ENCODE measurements around the gene TMEM272. TPM values are rescaled to one million over a fixed set of nuclear protein-coding genes. Genes with fewer than 3 reads are reported as not detected.

The TMEM272 gene
- total and polyA plus RNA-seq, 2 of the 13 experiments (the other 11 are each of a cell fraction or from before 2014, with no cell fraction given) = 0.37 to 0.62 TPM

- ATAC-seq (no peak), DNase-seq (ENCODE audit: low spot score) (no peak), FAIRE-seq (no peak)
- no peaks in the 10 kb centered on the region for H3K27me3 ChIP-seq (ENCODE audit: control insufficient read depth in 1 of 2, insufficient read depth in 2 of 2, low read length in 2 of 2)
- H3K4me1 ChIP-seq (ENCODE audit: insufficient read depth, low read length) = peaks cover 9% of the 10 kb centered on the region
- H3K27ac ChIP-seq (ENCODE audit: extremely low read length, insufficient read depth, low read length) = no peak overlapping the region
- H3K4me2 ChIP-seq (ENCODE audit: low read depth, low read length) = no peak overlapping the region
- no peak overlapping the region for H2AFZ ChIP-seq (ENCODE audit: low read length)
- no peaks in the 10 kb centered on the region for H4K20me1 ChIP-seq (ENCODE audit: insufficient read depth, low read length)
- H3K79me2 ChIP-seq (ENCODE audit: insufficient read depth, low read length) = no peaks in the 10 kb centered on the region
- no peak overlapping the region for H3K9ac ChIP-seq (ENCODE audit: insufficient read depth, low read depth, low read length)
- in situ Hi-C loops (cut with HindIII; ENCODE audit: extremely low pct_ligation_motif_present, low pct_unique_long_range_greater_than_20kb) (loop anchor here (10.0 kb wide), 2 partner anchors 351 to 671 kb away; no protein-coding TSS in a partner anchor), intact Hi-C loops (cut with micrococcal nuclease; ENCODE audit: unreplicated experiment) (loop anchor here (5.0 kb wide), 3 partner anchors 208 to 668 kb away; no protein-coding TSS in a partner anchor)
- no peak overlapping the region for H3K4me3 ChIP-seq (replicated peaks in 1 of 3; ENCODE audit: insufficient read depth in 1 of 3, low read depth in 2 of 3, low read length in 3 of 3)
- WGBS (ENCODE audit: low lambda C conversion rate) = 96% methylated on average over 2 of the region's 2 CpGs
- ChIA-PET CTCF (ENCODE audit: low intra/inter-chr PET ratio, low total read pairs) (no interaction called here), POLR2A (no interaction called here)
- H3K36me3 ChIP-seq (replicated peaks in 1 of 2; ENCODE audit: control insufficient read depth in 1 of 2, insufficient read depth in 2 of 2, low read length in 2 of 2) = 0 out of 5 replicates have a peak, but pooled peaks cover 0 to 1% of the 10 kb centered on the region in 2 experiments
- no TSS peak for BruUV-seq (replicated peaks)
- H3K9me3 ChIP-seq (ENCODE audit: low read length) = no peaks in the 10 kb centered on the region
- TF ChIP-seq, protein P1, sequence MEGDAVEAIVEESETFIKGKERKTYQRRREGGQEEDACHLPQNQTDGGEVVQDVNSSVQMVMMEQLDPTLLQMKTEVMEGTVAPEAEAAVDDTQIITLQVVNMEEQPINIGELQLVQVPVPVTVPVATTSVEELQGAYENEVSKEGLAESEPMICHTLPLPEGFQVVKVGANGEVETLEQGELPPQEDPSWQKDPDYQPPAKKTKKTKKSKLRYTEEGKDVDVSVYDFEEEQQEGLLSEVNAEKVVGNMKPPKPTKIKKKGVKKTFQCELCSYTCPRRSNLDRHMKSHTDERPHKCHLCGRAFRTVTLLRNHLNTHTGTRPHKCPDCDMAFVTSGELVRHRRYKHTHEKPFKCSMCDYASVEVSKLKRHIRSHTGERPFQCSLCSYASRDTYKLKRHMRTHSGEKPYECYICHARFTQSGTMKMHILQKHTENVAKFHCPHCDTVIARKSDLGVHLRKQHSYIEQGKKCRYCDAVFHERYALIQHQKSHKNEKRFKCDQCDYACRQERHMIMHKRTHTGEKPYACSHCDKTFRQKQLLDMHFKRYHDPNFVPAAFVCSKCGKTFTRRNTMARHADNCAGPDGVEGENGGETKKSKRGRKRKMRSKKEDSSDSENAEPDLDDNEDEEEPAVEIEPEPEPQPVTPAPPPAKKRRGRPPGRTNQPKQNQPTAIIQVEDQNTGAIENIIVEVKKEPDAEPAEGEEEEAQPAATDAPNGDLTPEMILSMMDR (CRISPR knock-in tag; IDR thresholded peaks at IDR 0.05) = no peak
- TF ChIP-seq ZNF562 (CRISPR knock-in tag; IDR thresholded peaks at IDR 0.05; ENCODE audit: borderline replicate concordance) (no peak), ISL2 (CRISPR knock-in tag; IDR thresholded peaks at IDR 0.05) (no peak), REL (CRISPR knock-in tag; conservative IDR thresholded peaks at IDR 0.05) (no peak), PCBP1 (IDR thresholded peaks at IDR 0.05; ENCODE audit: borderline replicate concordance, low read depth, low read length) (no peak), SMYD3 (CRISPR knock-in tag; IDR thresholded peaks at IDR 0.05) (no peak), ZIK1 (CRISPR knock-in tag; IDR thresholded peaks at IDR 0.05; ENCODE audit: borderline replicate concordance, low read depth) (no peak), HNRNPLL (IDR thresholded peaks at IDR 0.05; ENCODE audit: low read depth, low read length, poor library complexity, severe bottlenecking) (no peak), ZNF446 (CRISPR knock-in tag; IDR thresholded peaks at IDR 0.05) (no peak), NONO (IDR thresholded peaks at IDR 0.05) (no peak), NONO (CRISPR knock-in tag; conservative IDR thresholded peaks at IDR 0.05) (no peak), ZNF546 (CRISPR knock-in tag; conservative IDR thresholded peaks at IDR 0.05) (no peak), ATF7-NPFF (CRISPR knock-in tag; IDR thresholded peaks at IDR 0.05; ENCODE audit: low read depth) (no peak), PHB2 (IDR thresholded peaks at IDR 0.05; ENCODE audit: partially characterized antibody) (no peak), ZMAT3 (CRISPR knock-in tag; conservative IDR thresholded peaks at IDR 0.05) (no peak), POLR2G (IDR thresholded peaks at IDR 0.05; ENCODE audit: low read depth, low read length) (no peak), ZEB1 (IDR thresholded peaks at IDR 0.05; ENCODE audit: insufficient replicate concordance, low read depth) (no peak)
- TF ChIP-seq, protein P2, sequence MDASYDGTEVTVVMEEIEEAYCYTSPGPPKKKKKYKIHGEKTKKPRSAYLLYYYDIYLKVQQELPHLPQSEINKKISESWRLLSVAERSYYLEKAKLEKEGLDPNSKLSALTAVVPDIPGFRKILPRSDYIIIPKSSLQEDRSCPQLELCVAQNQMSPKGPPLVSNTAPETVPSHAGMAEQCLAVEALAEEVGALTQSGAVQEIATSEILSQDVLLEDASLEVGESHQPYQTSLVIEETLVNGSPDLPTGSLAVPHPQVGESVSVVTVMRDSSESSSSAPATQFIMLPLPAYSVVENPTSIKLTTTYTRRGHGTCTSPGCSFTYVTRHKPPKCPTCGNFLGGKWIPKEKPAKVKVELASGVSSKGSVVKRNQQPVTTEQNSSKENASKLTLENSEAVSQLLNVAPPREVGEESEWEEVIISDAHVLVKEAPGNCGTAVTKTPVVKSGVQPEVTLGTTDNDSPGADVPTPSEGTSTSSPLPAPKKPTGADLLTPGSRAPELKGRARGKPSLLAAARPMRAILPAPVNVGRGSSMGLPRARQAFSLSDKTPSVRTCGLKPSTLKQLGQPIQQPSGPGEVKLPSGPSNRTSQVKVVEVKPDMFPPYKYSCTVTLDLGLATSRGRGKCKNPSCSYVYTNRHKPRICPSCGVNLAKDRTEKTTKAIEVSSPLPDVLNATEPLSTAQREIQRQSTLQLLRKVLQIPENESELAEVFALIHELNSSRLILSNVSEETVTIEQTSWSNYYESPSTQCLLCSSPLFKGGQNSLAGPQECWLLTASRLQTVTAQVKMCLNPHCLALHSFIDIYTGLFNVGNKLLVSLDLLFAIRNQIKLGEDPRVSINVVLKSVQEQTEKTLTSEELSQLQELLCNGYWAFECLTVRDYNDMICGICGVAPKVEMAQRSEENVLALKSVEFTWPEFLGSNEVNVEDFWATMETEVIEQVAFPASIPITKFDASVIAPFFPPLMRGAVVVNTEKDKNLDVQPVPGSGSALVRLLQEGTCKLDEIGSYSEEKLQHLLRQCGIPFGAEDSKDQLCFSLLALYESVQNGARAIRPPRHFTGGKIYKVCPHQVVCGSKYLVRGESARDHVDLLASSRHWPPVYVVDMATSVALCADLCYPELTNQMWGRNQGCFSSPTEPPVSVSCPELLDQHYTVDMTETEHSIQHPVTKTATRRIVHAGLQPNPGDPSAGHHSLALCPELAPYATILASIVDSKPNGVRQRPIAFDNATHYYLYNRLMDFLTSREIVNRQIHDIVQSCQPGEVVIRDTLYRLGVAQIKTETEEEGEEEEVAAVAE (CRISPR knock-in tag; IDR thresholded peaks at IDR 0.05; ENCODE audit: borderline replicate concordance) = no peak
- TF ChIP-seq, protein P3, sequence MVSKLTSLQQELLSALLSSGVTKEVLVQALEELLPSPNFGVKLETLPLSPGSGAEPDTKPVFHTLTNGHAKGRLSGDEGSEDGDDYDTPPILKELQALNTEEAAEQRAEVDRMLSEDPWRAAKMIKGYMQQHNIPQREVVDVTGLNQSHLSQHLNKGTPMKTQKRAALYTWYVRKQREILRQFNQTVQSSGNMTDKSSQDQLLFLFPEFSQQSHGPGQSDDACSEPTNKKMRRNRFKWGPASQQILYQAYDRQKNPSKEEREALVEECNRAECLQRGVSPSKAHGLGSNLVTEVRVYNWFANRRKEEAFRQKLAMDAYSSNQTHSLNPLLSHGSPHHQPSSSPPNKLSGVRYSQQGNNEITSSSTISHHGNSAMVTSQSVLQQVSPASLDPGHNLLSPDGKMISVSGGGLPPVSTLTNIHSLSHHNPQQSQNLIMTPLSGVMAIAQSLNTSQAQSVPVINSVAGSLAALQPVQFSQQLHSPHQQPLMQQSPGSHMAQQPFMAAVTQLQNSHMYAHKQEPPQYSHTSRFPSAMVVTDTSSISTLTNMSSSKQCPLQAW (CRISPR knock-in tag; IDR thresholded peaks at IDR 0.05) = no peak
Observed at GRCh38 chr13:51795419-51795818, 49.6 kb downstream of the TMEM272 start.

Data from HepG2 (cell line).